PFSK-1 (cell line): ENCODE data around the gene AAK1.

Experiments
- FOXP2 ChIP-seq: optimal IDR thresholded peaks from 2 replicates; pipeline ENCODE3; 2011; ENCODE audit warnings: borderline replicate concordance, control low read depth, inconsistent platforms; ENCODE audit not compliant: insufficient read depth; ENCODE audit errors: extremely low read length, extremely low read depth
- POLR2AphosphoS5 ChIP-seq: IDR thresholded peaks from 2 replicates; pipeline ENCODE4 v1.6.1; 2012; ENCODE audit warnings: low read depth, mild to moderate bottlenecking, control low read depth, low read length, moderate library complexity
- SIN3A ChIP-seq: IDR thresholded peaks from 2 replicates; pipeline ENCODE4 v1.6.1; 2012; ENCODE audit warnings: mild to moderate bottlenecking, low read length, moderate library complexity, borderline replicate concordance; ENCODE audit not compliant: insufficient read depth
- TAF1 ChIP-seq: IDR thresholded peaks from 2 replicates; pipeline ENCODE4 v1.6.1; 2012; ENCODE audit warnings: low read length, control low read depth, borderline replicate concordance; ENCODE audit not compliant: insufficient read depth
- TF ChIP-seq, protein P1 (sequence below), 2 experiments: IDR thresholded peaks; 2 replicates each; pipeline versions ENCODE4 v1.6.1 to v1.8.0; 2011 to 2012; ENCODE audit warnings: low read depth in 2 of 2, low read length in 2 of 2, control low read depth in 1 of 2, inconsistent platforms in 1 of 2, mild to moderate bottlenecking in 1 of 2, moderate library complexity in 1 of 2; ENCODE audit not compliant: insufficient read depth in 1 of 2

AAK1 gene

DNA sequence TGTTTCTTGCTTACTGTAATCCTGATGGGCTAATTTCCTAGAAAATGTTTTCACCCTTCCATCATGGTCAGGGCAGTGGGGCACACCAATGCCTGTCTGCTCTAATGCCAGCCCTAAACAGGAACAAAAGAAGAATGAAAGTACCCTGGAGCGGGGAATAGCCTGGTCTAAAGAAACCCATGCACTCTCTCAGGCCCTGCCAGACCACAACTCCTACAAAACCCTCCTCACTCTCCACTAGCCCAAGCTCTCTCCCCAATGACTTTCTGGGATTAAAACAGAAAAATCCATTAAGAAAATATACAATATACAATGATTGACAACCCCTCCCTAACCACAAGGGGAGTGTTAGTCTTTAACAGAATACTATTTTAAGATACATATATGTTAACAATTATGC lies 67.6 kb downstream of the AAK1 start:
- TF ChIP-seq TAF1 (no peak), POLR2AphosphoS5 (no peak), FOXP2 (no peak), SIN3A (no peak)
- TF ChIP-seq, protein P1, sequence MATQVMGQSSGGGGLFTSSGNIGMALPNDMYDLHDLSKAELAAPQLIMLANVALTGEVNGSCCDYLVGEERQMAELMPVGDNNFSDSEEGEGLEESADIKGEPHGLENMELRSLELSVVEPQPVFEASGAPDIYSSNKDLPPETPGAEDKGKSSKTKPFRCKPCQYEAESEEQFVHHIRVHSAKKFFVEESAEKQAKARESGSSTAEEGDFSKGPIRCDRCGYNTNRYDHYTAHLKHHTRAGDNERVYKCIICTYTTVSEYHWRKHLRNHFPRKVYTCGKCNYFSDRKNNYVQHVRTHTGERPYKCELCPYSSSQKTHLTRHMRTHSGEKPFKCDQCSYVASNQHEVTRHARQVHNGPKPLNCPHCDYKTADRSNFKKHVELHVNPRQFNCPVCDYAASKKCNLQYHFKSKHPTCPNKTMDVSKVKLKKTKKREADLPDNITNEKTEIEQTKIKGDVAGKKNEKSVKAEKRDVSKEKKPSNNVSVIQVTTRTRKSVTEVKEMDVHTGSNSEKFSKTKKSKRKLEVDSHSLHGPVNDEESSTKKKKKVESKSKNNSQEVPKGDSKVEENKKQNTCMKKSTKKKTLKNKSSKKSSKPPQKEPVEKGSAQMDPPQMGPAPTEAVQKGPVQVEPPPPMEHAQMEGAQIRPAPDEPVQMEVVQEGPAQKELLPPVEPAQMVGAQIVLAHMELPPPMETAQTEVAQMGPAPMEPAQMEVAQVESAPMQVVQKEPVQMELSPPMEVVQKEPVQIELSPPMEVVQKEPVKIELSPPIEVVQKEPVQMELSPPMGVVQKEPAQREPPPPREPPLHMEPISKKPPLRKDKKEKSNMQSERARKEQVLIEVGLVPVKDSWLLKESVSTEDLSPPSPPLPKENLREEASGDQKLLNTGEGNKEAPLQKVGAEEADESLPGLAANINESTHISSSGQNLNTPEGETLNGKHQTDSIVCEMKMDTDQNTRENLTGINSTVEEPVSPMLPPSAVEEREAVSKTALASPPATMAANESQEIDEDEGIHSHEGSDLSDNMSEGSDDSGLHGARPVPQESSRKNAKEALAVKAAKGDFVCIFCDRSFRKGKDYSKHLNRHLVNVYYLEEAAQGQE (IDR thresholded peaks at IDR 0.05; ENCODE audit: insufficient read depth in 1 of 2, low read depth in 2 of 2, low read length in 2 of 2): no peak

DNA sequence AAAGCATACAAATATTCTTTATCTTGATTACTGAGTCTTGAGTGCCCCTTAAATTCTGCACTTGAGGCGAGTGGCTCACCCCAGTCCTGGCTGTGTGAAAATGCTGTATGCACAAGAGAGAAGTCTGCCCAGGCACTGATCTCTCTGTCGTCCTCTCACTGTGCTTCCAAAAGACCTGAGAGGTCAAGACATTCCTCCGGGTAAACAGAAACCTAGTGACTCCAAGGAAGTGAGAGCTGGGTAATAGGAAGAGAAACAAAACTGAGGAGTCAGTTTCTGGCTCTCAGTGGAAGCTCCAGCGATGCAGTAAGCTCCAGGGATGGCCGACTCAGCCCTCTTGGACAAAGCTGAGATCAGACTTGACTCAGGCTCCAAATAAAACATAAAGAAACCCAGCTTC lies 70.9 kb downstream of the AAK1 start:
- TF ChIP-seq TAF1 (no peak), POLR2AphosphoS5 (no peak), SIN3A (no peak), FOXP2 (no peak)
- TF ChIP-seq, protein P1 (IDR thresholded peaks at IDR 0.05; ENCODE audit: insufficient read depth in 1 of 2, low read depth in 2 of 2, low read length in 2 of 2): no peak

DNA sequence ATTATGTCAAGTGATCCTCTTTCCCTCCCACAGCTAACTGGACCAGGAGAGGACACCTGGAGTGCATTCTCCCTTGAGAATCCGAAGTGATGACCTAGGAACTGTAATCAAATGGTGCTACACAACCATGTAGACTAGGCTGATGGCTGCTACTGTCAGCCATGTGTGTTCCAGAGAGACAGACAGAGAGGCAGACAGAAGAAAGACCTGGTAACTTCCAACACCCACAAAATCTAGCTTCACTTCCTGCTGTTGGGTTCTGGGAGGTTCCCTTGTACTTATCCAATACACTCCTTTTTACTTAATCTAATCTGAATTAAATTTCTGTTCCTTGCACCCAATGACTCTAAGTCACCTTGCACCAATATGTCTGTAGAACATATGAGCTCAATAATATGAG lies 72.3 kb downstream of the AAK1 start:
- TF ChIP-seq, protein P1 (IDR thresholded peaks at IDR 0.05; ENCODE audit: insufficient read depth in 1 of 2, low read depth in 2 of 2, low read length in 2 of 2): no peak
- TF ChIP-seq SIN3A: no peak
- no peak for TF ChIP-seq TAF1
- TF ChIP-seq POLR2AphosphoS5: no peak
- no peak for TF ChIP-seq FOXP2

DNA sequence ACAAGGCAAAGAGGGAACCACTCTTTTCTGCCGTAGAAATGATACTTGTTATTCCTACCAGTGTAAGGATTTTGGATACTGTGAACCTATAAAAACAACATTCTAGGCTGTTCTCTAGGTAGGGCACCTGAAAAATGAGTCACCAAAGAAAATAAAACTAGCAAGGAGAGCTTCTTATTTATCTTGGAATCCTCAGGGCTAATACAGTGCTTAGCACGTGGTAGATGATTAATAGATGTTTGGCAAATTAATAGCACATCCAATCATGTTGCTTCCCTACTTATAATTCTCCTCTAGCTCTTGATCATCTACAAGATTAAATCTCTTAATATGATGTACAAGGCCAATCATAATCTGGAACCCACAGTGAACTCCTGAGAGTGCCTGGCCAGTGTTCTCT lies 73.1 kb downstream of the AAK1 start:
- no peak for TF ChIP-seq FOXP2
- TF ChIP-seq TAF1: no peak
- no peak for TF ChIP-seq POLR2AphosphoS5
- TF ChIP-seq, protein P1 (IDR thresholded peaks at IDR 0.05; ENCODE audit: insufficient read depth in 1 of 2, low read depth in 2 of 2, low read length in 2 of 2): no peak
- no peak for TF ChIP-seq SIN3A

DNA sequence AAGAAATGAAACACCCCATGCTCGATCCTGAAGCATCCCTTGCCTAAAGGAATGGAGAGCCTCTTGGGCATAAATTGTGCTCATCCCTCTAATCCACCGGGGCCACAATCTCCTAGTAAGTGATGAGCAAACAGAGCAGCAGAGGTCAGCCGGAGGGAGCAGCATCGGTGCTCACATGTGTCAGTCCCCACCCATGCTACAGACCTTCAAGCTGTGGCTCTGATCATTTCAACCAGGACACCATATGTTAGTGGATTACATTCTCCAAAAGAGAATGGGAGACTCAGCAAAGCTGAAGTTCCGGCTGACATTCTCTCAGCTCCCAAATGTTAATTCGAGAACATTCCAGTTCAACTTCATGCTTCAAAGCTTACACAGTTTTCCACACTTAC lies 75.6 kb downstream of the AAK1 start:
- TF ChIP-seq FOXP2: no peak
- TF ChIP-seq POLR2AphosphoS5: no peak
- no peak for TF ChIP-seq TAF1
- TF ChIP-seq, protein P1 (IDR thresholded peaks at IDR 0.05; ENCODE audit: insufficient read depth in 1 of 2, low read depth in 2 of 2, low read length in 2 of 2): no peak
- no peak for TF ChIP-seq SIN3A
